HCT116 (cell line): ENCODE data around the gene CLDN1.

Experiments used
- EGR1 ChIP-seq: IDR thresholded peaks from 2 replicates; pipeline ENCODE4 v1.6.1; 2012; ENCODE audit warnings: low read depth
- ELF1 ChIP-seq: IDR thresholded peaks from 2 replicates; pipeline ENCODE4 v1.6.1; 2012; ENCODE audit warnings: low read depth, borderline replicate concordance
- FOSL1 ChIP-seq: IDR thresholded peaks from 2 replicates; pipeline ENCODE4 v1.6.1; 2012; ENCODE audit warnings: low read depth
- POLR2A ChIP-seq: IDR thresholded peaks from 2 replicates; pipeline ENCODE4 v1.7.0; 2011; ENCODE audit warnings: borderline replicate concordance; ENCODE audit not compliant: insufficient read depth, insufficient read length; ENCODE audit errors: extremely low read depth
- REST ChIP-seq: IDR thresholded peaks from 2 replicates; pipeline ENCODE4 v1.6.1; 2012; ENCODE audit warnings: low read depth
- SP1 ChIP-seq: IDR thresholded peaks from 2 replicates; pipeline ENCODE4 v1.6.1; 2012; ENCODE audit warnings: low read depth
- TF ChIP-seq, protein P1 (sequence below), 3 experiments: fragments of 200-600 bp in 1 of 3; sonication (generic) in 1 of 3; IDR thresholded peaks in 2 of 3; conservative IDR thresholded peaks in 1 of 3; 2 replicates each; pipeline ENCODE4 v1.5.1; 2012 to 2017; ENCODE audit warnings: low read depth in 2 of 3, low read length in 2 of 3, antibody characterized with exemption in 1 of 3, borderline replicate concordance in 1 of 3, control low read depth in 1 of 3, mild to moderate bottlenecking in 1 of 3, mixed read lengths in 1 of 3, mixed run types in 1 of 3, moderate library complexity in 1 of 3; ENCODE audit not compliant: insufficient read depth in 1 of 3

GRCh38 chr3:190272747-190273146, 49.5 kb downstream of the CLDN1 start:
- TF ChIP-seq, protein P1, sequence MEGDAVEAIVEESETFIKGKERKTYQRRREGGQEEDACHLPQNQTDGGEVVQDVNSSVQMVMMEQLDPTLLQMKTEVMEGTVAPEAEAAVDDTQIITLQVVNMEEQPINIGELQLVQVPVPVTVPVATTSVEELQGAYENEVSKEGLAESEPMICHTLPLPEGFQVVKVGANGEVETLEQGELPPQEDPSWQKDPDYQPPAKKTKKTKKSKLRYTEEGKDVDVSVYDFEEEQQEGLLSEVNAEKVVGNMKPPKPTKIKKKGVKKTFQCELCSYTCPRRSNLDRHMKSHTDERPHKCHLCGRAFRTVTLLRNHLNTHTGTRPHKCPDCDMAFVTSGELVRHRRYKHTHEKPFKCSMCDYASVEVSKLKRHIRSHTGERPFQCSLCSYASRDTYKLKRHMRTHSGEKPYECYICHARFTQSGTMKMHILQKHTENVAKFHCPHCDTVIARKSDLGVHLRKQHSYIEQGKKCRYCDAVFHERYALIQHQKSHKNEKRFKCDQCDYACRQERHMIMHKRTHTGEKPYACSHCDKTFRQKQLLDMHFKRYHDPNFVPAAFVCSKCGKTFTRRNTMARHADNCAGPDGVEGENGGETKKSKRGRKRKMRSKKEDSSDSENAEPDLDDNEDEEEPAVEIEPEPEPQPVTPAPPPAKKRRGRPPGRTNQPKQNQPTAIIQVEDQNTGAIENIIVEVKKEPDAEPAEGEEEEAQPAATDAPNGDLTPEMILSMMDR (IDR thresholded peaks at IDR 0.05 in 2 of 3, conservative IDR thresholded peaks at IDR 0.05 in 1 of 3; ENCODE audit: borderline replicate concordance in 1 of 3, insufficient read depth in 1 of 3, low read depth in 2 of 3, low read length in 2 of 3), result no peak
- TF ChIP-seq FOSL1 (no peak), REST (no peak), POLR2A (no peak), ELF1 (no peak), EGR1 (no peak), SP1 (no peak)
